Lower lobe of right lung (tissue), 2 donors: ENCODE data around the gene SAA4. TPM values are rescaled to one million over a fixed set of nuclear protein-coding genes. Genes with fewer than 3 reads are reported as not detected.
"Not testable (repeated sequence)": the region's sequence is repeated elsewhere in the genome, so short reads cannot be mapped to it uniquely, and the experiment has no call there.

Source experiments
- ATAC-seq, 2 donors: fragments of 200-7000 bp; cut with Tn5 transposase; one replicate each; pipeline ENCODE4 v1.9.1; 2020 to 2022; ENCODE audit warnings: mild to moderate bottlenecking in 2 of 2, moderate library complexity in 2 of 2
- DNase-seq: peaks from one replicate; pipeline ENCODE4 v3.0.0-alpha.2; 2020
- H3K27ac ChIP-seq: fragments of 200-600 bp; one replicate; pipeline ENCODE4 v1.8.0; 2022
- H3K27me3 ChIP-seq: fragments of 200-600 bp; one replicate; pipeline ENCODE4 v1.8.0; 2022; ENCODE audit warnings: low read depth
- H3K36me3 ChIP-seq: fragments of 200-600 bp; one replicate; pipeline ENCODE4 v1.8.0; 2022; ENCODE audit warnings: mild to moderate bottlenecking
- H3K4me1 ChIP-seq: fragments of 200-600 bp; one replicate; pipeline ENCODE4 v1.8.0; 2022
- H3K4me3 ChIP-seq: fragments of 200-600 bp; one replicate; pipeline ENCODE4 v1.8.0; 2022; ENCODE audit warnings: mild to moderate bottlenecking
- H3K9me3 ChIP-seq: fragments of 200-600 bp; one replicate; pipeline ENCODE4 v1.8.0; 2022
- CTCF ChIP-seq: fragments of 200-600 bp; IDR thresholded peaks from one replicate; pipeline ENCODE4 v1.8.0; 2022; ENCODE audit warnings: antibody characterized with exemption, mild to moderate bottlenecking
- intact Hi-C: fragments of 100-400 bp; cut with DNase I; formaldehyde crosslinking; loops from one replicate; pipeline ENCODE4 v1.11.0; 2022
- total RNA-seq: library from RNA; stranded (reverse); fragmentation: NEBNext Ultra II Directional; extraction: Animal tissue kit (Norgen Biotek cat#: 25700); gene quantifications from one replicate; pipeline ENCODE4 v1.2.1, GENCODE V29; 2021
- donor health status: DM: no; HTN: yes; CAD: no; lungs with severe emphysema.

Gene SAA4
- total RNA-seq, 1 donor from 2014 or later: 0.62 TPM

- ATAC-seq: no peak
- intact Hi-C loops: no loop called here
Measured at GRCh38 chr11:18191376-18191775, 45.2 kb downstream of the SAA4 start.

GRCh38 chr11:18189476-18190245 lies 46.9 kb downstream of the SAA4 start:
- H3K36me3 ChIP-seq, H3K4me3 ChIP-seq, H3K9me3 ChIP-seq, ATAC-seq, H3K27ac ChIP-seq, intact Hi-C loops, H3K27me3 ChIP-seq, DNase-seq, H3K4me1 ChIP-seq: not testable (repeated sequence)

More at GRCh38 chr11:18191376-18191775, 45.2 kb downstream of the SAA4 start:
- H3K4me1 ChIP-seq: no peaks in the 10 kb centered on the region
- no peak overlapping the region for H3K4me3 ChIP-seq
- H3K27ac ChIP-seq: no peak overlapping the region
- H3K9me3 ChIP-seq: no peaks in the 10 kb centered on the region
- no peak for TF ChIP-seq CTCF
- DNase-seq: no peak
- no peaks in the 10 kb centered on the region for H3K27me3 ChIP-seq
- H3K36me3 ChIP-seq: no peaks in the 10 kb centered on the region

- intact Hi-C loops: no loop called here
- Histone ChIP-seq H3K27me3 (no peaks in the 10 kb centered on the region), H3K36me3 (no peaks in the 10 kb centered on the region), H3K4me1 (no peaks in the 10 kb centered on the region), H3K4me3 (no peak overlapping the region), H3K9me3 (no peaks in the 10 kb centered on the region), H3K27ac (no peak overlapping the region)
- no peak for DNase-seq
- no peak for ATAC-seq
- no peak for TF ChIP-seq CTCF
Measured at GRCh38 chr11:18188796-18189195, 47.8 kb downstream of the SAA4 start.

Other genes starting within 250 kb of the SAA4 start
- gene SERGEF, start 223.8 kb downstream of the SAA4 start, total RNA-seq: 28.4 TPM
- 0.18 TPM for gene TPH1, start 190.5 kb downstream of the SAA4 start, total RNA-seq
- 9.5 TPM for gene SAAL1, start 130.7 kb downstream of the SAA4 start, total RNA-seq
- gene MRGPRX3, start 104.2 kb downstream of the SAA4 start, total RNA-seq: not detected
- gene MRGPRX4, start 64.0 kb downstream of the SAA4 start, total RNA-seq: not detected
- gene SAA2, start 11.9 kb upstream of the SAA4 start, total RNA-seq: 24.7 TPM
- 36.7 TPM for gene SAA1, start 29.5 kb upstream of the SAA4 start, total RNA-seq
- 32.1 TPM for gene HPS5, start 85.3 kb upstream of the SAA4 start, total RNA-seq
- 38.3 TPM for gene GTF2H1, start 85.8 kb upstream of the SAA4 start, total RNA-seq
- 251 TPM for gene LDHA, start 157.8 kb upstream of the SAA4 start, total RNA-seq
- gene LDHC, start 175.5 kb upstream of the SAA4 start, total RNA-seq: not detected
- gene LDHAL6A, start 219.1 kb upstream of the SAA4 start, total RNA-seq: not detected